Eye (tissue), 1 donor: ENCODE results near the gene FOXP2.

ENCODE experiments used
- DNase-seq: peaks from one replicate; pipeline ENCODE4 v3.0.0-alpha.2; 2015

FOXP2 gene

GRCh38 chr7:114740941-114741340 lies 326.3 kb downstream of the FOXP2 start:
- DNase-seq = peak; percentile 18

- DNase-seq = peak; percentile 71
These were observed 327.3 kb downstream of the FOXP2 start for GRCh38 chr7:114741911-114742310.
